ENCODE results near the gene LRG1.
"Not testable (repeated sequence)": the region's sequence is repeated elsewhere in the genome, so short reads cannot be mapped to it uniquely, and the experiment has no call there.

LRG1 gene

GRCh38 chr19:4534836-4535658, 4.8 kb downstream of the LRG1 start, which contains the start of gene PLIN5:
TSS of gene PLIN5 (minus strand) at chr19:4535224. CDS start at chr19:4534074, 1,150 bp downstream.
- peak; percentile 29 for DNase-seq
- H3K27me3 Mint-ChIP-seq, result peaks cover 26 to 61% of the 10 kb centered on the region in 2 donors
- no peak within 1 kb of the TSS for H3K27ac Mint-ChIP-seq
- peaks cover 0 to 3% of the 10 kb centered on the region in 2 donors for H3K36me3 Mint-ChIP-seq
- H3K9me3 Mint-ChIP-seq, result no peaks in the 10 kb centered on the region
- peak within 1 kb of the TSS in 1 of 2 donors; percentile 43 for H3K4me3 Mint-ChIP-seq
- peak; percentile 54 to 55 for ATAC-seq (replicated peaks)
- H3K4me1 Mint-ChIP-seq, result peaks cover 8 to 19% of the 10 kb centered on the region in 2 donors

GRCh38 chr19:4533835-4534424, 5.9 kb downstream of the LRG1 start:
- peaks cover 4 to 8% of the 10 kb centered on the region in 2 donors for H3K4me1 Mint-ChIP-seq
- no peaks in the 10 kb centered on the region for H3K9me3 Mint-ChIP-seq
- DNase-seq (no peak), ATAC-seq (replicated peaks) (no peak)
- no peak overlapping the region for H3K27ac Mint-ChIP-seq
- no peaks in the 10 kb centered on the region for H3K36me3 Mint-ChIP-seq
- no peak overlapping the region for H3K4me3 Mint-ChIP-seq
- peaks cover 24 to 51% of the 10 kb centered on the region in 2 donors for H3K27me3 Mint-ChIP-seq

- ATAC-seq (replicated peaks), result no peak
- Mint-ChIP-seq H3K27ac (no peak overlapping the region), H3K4me3 (no peak overlapping the region), H3K4me1 (peaks cover 4 to 6% of the 10 kb centered on the region in 2 donors), H3K36me3 (no peaks in the 10 kb centered on the region), H3K27me3 (peaks cover 24 to 47% of the 10 kb centered on the region in 2 donors), H3K9me3 (no peaks in the 10 kb centered on the region)
- DNase-seq, result no peak
These were observed 6.5 kb downstream of the LRG1 start for GRCh38 chr19:4533334-4533733.

- Mint-ChIP-seq H3K27ac (no peak overlapping the region), H3K4me3 (no peak overlapping the region), H3K9me3 (no peaks in the 10 kb centered on the region), H3K4me1 (peaks cover 4 to 6% of the 10 kb centered on the region in 2 donors), H3K36me3 (no peaks in the 10 kb centered on the region), H3K27me3 (peaks cover 24 to 35% of the 10 kb centered on the region in 2 donors)
- ATAC-seq (replicated peaks) (peak in 1 of 2 donors; percentile 20), DNase-seq (no peak)
These were observed 8.2 kb downstream of the LRG1 start for GRCh38 chr19:4531562-4532165.

- Mint-ChIP-seq H3K27me3 (peaks cover 18 to 23% of the 10 kb centered on the region in 2 donors), H3K4me1 (peaks cover 0 to 4% of the 10 kb centered on the region in 2 donors), H3K4me3 (no peak overlapping the region), H3K27ac (no peak overlapping the region), H3K9me3 (no peaks in the 10 kb centered on the region), H3K36me3 (no peaks in the 10 kb centered on the region)
- no peak for ATAC-seq (replicated peaks)
- DNase-seq, result no peak
These were observed 9.8 kb downstream of the LRG1 start for GRCh38 chr19:4529924-4530522.

- peaks cover 0 to 2% of the 10 kb centered on the region in 2 donors for H3K4me1 Mint-ChIP-seq
- H3K27ac Mint-ChIP-seq, result peak overlapping the region; percentile 5
- H3K9me3 Mint-ChIP-seq, result no peaks in the 10 kb centered on the region
- ATAC-seq (replicated peaks), result no peak
- no peaks in the 10 kb centered on the region for H3K36me3 Mint-ChIP-seq
- H3K4me3 Mint-ChIP-seq, result no peak overlapping the region
- no peak for DNase-seq
- H3K27me3 Mint-ChIP-seq, result peaks cover 13 to 14% of the 10 kb centered on the region in 2 donors
These were observed 11.0 kb downstream of the LRG1 start for GRCh38 chr19:4528843-4529242.

- H3K27me3 Mint-ChIP-seq; H3K27ac Mint-ChIP-seq; DNase-seq; H3K4me1 Mint-ChIP-seq; H3K9me3 Mint-ChIP-seq; H3K4me3 Mint-ChIP-seq; H3K36me3 Mint-ChIP-seq; ATAC-seq (replicated peaks): not testable (repeated sequence)
These were observed 12.5 kb downstream of the LRG1 start for GRCh38 chr19:4527377-4527776.

- Mint-ChIP-seq H3K27me3 (peaks cover 0 to 16% of the 10 kb centered on the region in 2 donors), H3K9me3 (no peaks in the 10 kb centered on the region), H3K27ac (no peak overlapping the region), H3K4me3 (no peak overlapping the region), H3K36me3 (no peaks in the 10 kb centered on the region), H3K4me1 (peaks cover 0 to 2% of the 10 kb centered on the region in 2 donors)
- peak in 1 of 2 donors; percentile 11 for ATAC-seq (replicated peaks)
- DNase-seq, result no peak
These were observed 14.3 kb downstream of the LRG1 start for GRCh38 chr19:4525563-4526002.

GRCh38 chr19:4524808-4525562, 14.9 kb downstream of the LRG1 start:
- Mint-ChIP-seq H3K27ac (no peak overlapping the region), H3K9me3 (no peaks in the 10 kb centered on the region), H3K4me3 (no peak overlapping the region), H3K27me3 (peaks cover 0 to 13% of the 10 kb centered on the region in 2 donors), H3K4me1 (peaks cover 0 to 2% of the 10 kb centered on the region in 2 donors), H3K36me3 (no peaks in the 10 kb centered on the region)
- DNase-seq (peak; percentile 40), ATAC-seq (replicated peaks) (peak; percentile 78 to 85)

GRCh38 chr19:4523306-4524110, 16.3 kb downstream of the LRG1 start:
- DNase-seq, result no peak
- H3K27me3 Mint-ChIP-seq, result peaks cover 0 to 11% of the 10 kb centered on the region in 2 donors
- H3K27ac Mint-ChIP-seq, result no peak overlapping the region
- ATAC-seq (replicated peaks), result no peak
- H3K4me3 Mint-ChIP-seq, result no peak overlapping the region
- no peaks in the 10 kb centered on the region for H3K9me3 Mint-ChIP-seq
- peaks cover 0 to 2% of the 10 kb centered on the region in 2 donors for H3K4me1 Mint-ChIP-seq
- H3K36me3 Mint-ChIP-seq, result no peaks in the 10 kb centered on the region

GRCh38 chr19:4522291-4523002, 17.4 kb downstream of the LRG1 start:
- Mint-ChIP-seq H3K4me3 (no peak overlapping the region), H3K9me3 (no peaks in the 10 kb centered on the region), H3K27ac (no peak overlapping the region), H3K36me3 (no peaks in the 10 kb centered on the region), H3K4me1 (peaks cover 0 to 2% of the 10 kb centered on the region in 2 donors), H3K27me3 (peaks cover 0 to 11% of the 10 kb centered on the region in 2 donors)
- ATAC-seq (replicated peaks) (no peak), DNase-seq (no peak)

GRCh38 chr19:4521888-4522242, 18.0 kb downstream of the LRG1 start:
- no peak overlapping the region for H3K4me3 Mint-ChIP-seq
- peaks cover 0 to 2% of the 10 kb centered on the region in 2 donors for H3K4me1 Mint-ChIP-seq
- peaks cover 0 to 15% of the 10 kb centered on the region in 2 donors for H3K27me3 Mint-ChIP-seq
- no peak overlapping the region for H3K27ac Mint-ChIP-seq
- ATAC-seq (replicated peaks), result no peak
- H3K9me3 Mint-ChIP-seq, result no peaks in the 10 kb centered on the region
- no peaks in the 10 kb centered on the region for H3K36me3 Mint-ChIP-seq
- no peak for DNase-seq
